Vagina (tissue), 2 donors: ENCODE results near the gene NT5C2. TPM values are rescaled to one million over a fixed set of nuclear protein-coding genes. Genes with fewer than 3 reads are reported as not detected.
"Not testable (repeated sequence)": the region's sequence is repeated elsewhere in the genome, so short reads cannot be mapped to it uniquely, and the experiment has no call there.

ENCODE experiments used
- DNase-seq, 2 donors: peaks; one replicate each; pipeline ENCODE4 v3.0.0-alpha.2; 2017; ENCODE audit errors: extremely low spot score in 2 of 2
- H3K27ac ChIP-seq: fragments of 200-600 bp; sonication (generic); one replicate; pipeline ENCODE4 v1.5.1; 2019
- H3K27me3 ChIP-seq: fragments of 200-600 bp; sonication (generic); one replicate; pipeline ENCODE4 v1.5.1; 2019
- H3K36me3 ChIP-seq, 2 donors: fragments of 200-600 bp; sonication (generic); one replicate each; pipeline ENCODE4 v1.5.1; 2017 to 2019
- H3K4me1 ChIP-seq: fragments of 200-600 bp; sonication (generic); one replicate; pipeline ENCODE4 v1.5.1; 2019
- H3K4me3 ChIP-seq, 2 donors: fragments of 200-600 bp; sonication (generic); 1 replicate in 1 of 2; 2 replicates in 1 of 2; pipeline ENCODE4 v1.5.1; 2016 to 2019
- H3K9me3 ChIP-seq: fragments of 200-600 bp; sonication (generic); one replicate; pipeline ENCODE4 v1.5.1; 2019
- POLR2A ChIP-seq, 2 donors: fragments of 450-650 bp; IDR thresholded peaks; one replicate each; pipeline ENCODE4 v1.6.1; 2017; ENCODE audit warnings: antibody characterized with exemption in 2 of 2, mild to moderate bottlenecking in 2 of 2, moderate library complexity in 2 of 2
- POLR2AphosphoS5 ChIP-seq, 2 donors: sonication (generic); formaldehyde crosslinking; IDR thresholded peaks; one replicate each; pipeline ENCODE4 v1.9.0; 2017; ENCODE audit warnings: antibody characterized with exemption in 2 of 2, mild to moderate bottlenecking in 2 of 2, low read depth in 1 of 2; ENCODE audit not compliant: insufficient read depth in 1 of 2
- intact Hi-C: fragments of 100-400 bp; cut with DNase I; formaldehyde crosslinking; loops from one replicate; pipeline ENCODE4 v1.15.1; 2023
- total RNA-seq: library from RNA; depleted of rRNA; stranded (reverse); fragments of >200 nt; gene quantifications from one replicate; pipeline ENCODE4 v1.2.3, GENCODE V29; 2016
- TF ChIP-seq, protein P1 (sequence below), 3 experiments: fragments of 450-650 bp in 2 of 3; fragments of 200-600 bp in 1 of 3; sonication (generic) in 1 of 3; IDR thresholded peaks; one replicate each; pipeline ENCODE4 v1.5.1; 2017 to 2019; ENCODE audit warnings: antibody characterized with exemption in 3 of 3, mild to moderate bottlenecking in 2 of 3, moderate library complexity in 2 of 3

NT5C2 gene
- total RNA-seq, 1 donor from 2014 or later = 71.2 TPM

DNA sequence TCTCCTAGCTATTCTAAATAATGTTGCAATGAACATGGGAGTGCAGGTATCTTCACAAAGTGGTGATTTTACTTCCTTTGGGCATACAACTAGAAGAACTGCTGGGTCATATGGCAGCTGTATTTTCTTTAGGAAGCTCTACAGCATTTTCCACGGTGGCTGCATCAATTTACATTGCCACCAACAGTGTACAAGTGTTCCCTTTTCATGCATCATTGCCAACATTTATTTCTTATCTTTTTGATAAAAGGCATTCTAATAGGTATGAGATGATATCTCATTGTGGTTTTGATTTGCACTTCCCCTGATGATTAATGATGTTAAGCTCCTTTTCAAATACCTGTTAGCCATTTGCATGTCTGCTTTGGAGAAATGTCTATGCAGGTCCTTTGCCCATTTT is 52.6 kb downstream of the NT5C2 start:
- no peaks in the 10 kb centered on the region for H3K27me3 ChIP-seq
- H3K27ac ChIP-seq = no peak overlapping the region
- H3K4me1 ChIP-seq = peaks cover 27% of the 10 kb centered on the region
- no peaks in the 10 kb centered on the region for H3K9me3 ChIP-seq
- H3K4me3 ChIP-seq = no peak overlapping the region
- intact Hi-C loops = no loop called here
- DNase-seq = no peak
- H3K36me3 ChIP-seq = peaks cover 0 to 20% of the 10 kb centered on the region in 2 donors
- no peak for TF ChIP-seq POLR2A (IDR thresholded peaks at IDR 0.05)
- TF ChIP-seq, protein P1, sequence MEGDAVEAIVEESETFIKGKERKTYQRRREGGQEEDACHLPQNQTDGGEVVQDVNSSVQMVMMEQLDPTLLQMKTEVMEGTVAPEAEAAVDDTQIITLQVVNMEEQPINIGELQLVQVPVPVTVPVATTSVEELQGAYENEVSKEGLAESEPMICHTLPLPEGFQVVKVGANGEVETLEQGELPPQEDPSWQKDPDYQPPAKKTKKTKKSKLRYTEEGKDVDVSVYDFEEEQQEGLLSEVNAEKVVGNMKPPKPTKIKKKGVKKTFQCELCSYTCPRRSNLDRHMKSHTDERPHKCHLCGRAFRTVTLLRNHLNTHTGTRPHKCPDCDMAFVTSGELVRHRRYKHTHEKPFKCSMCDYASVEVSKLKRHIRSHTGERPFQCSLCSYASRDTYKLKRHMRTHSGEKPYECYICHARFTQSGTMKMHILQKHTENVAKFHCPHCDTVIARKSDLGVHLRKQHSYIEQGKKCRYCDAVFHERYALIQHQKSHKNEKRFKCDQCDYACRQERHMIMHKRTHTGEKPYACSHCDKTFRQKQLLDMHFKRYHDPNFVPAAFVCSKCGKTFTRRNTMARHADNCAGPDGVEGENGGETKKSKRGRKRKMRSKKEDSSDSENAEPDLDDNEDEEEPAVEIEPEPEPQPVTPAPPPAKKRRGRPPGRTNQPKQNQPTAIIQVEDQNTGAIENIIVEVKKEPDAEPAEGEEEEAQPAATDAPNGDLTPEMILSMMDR (IDR thresholded peaks at IDR 0.05) = no peak
- TF ChIP-seq POLR2AphosphoS5 (IDR thresholded peaks at IDR 0.05; ENCODE audit: insufficient read depth in 1 of 2, low read depth in 1 of 2) = no peak

DNA sequence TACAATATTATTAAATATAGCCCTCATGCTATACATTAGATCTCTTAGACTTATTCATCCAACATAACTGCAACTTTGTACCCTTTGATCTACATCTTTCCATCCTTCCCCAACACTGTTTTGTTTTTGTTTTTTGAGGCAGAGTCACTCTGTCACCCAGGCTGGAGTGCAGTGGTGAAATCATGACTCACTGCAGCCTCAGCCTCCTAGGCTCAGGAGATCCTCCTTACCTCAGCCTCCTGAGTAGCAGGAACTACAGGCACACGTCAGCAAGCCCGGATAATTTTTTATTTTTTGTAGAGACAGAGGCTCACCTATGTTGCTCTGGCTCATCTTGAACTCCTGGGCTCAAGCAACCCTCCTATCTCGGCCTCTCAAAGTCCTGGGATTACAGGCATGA is 53.3 kb downstream of the NT5C2 start:
- no peak for DNase-seq
- H3K27ac ChIP-seq = no peak overlapping the region
- peaks cover 0 to 20% of the 10 kb centered on the region in 2 donors for H3K36me3 ChIP-seq

DNA sequence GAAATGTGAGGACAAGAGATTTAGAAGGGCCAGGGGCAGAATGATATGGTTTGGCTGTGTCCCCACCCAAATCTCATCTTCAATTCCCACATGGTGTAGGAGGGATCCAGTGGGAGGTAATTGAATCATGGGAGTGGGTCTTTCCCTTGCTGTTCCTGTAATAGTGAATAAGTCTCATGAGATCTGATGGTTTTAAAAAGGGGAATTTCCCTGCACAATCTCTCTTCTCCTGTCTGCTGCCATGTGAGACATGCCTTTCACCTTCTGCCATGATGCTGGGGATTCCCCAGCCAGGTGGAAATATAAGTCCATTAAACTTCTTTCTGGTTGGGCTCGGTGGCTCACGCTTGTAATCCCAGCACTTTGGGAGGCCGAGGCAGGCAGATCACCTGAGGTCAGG is 57.9 kb downstream of the NT5C2 start:
- intact Hi-C loops, H3K4me3 ChIP-seq, H3K27ac ChIP-seq, H3K9me3 ChIP-seq, H3K4me1 ChIP-seq, DNase-seq, H3K27me3 ChIP-seq: not testable (repeated sequence)
- H3K36me3 ChIP-seq = peaks cover 0 to 19% of the 10 kb centered on the region in 2 donors

More for the DNA sequence above, 53.3 kb downstream of the NT5C2 start:
- Histone ChIP-seq H3K4me1 (peaks cover 21% of the 10 kb centered on the region), H3K27me3 (no peaks in the 10 kb centered on the region), H3K9me3 (no peaks in the 10 kb centered on the region), H3K4me3 (no peak overlapping the region)
- TF ChIP-seq POLR2A (IDR thresholded peaks at IDR 0.05) (no peak), POLR2AphosphoS5 (IDR thresholded peaks at IDR 0.05; ENCODE audit: insufficient read depth in 1 of 2, low read depth in 1 of 2) (no peak)
- TF ChIP-seq, protein P1 (IDR thresholded peaks at IDR 0.05) = no peak
- intact Hi-C loops = no loop called here

DNA sequence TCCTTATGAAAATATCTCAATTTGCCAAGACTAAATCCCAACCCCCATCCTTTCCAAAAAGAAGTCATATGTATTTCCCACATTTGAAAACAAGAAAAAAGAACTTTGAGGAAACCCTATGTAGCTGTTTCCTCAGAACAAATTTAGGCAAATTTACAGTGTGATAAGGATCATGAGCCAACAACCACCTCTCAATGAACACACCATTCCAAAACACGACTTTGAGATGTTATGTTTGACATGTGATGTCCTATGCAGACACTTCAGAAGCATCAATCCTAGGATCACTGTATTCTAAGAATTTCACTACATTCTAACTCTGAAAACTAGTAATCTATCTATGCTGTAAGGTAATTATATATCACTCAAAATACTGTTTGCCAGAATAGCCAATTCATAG is 62.2 kb downstream of the NT5C2 start:
- TF ChIP-seq, protein P1 (IDR thresholded peaks at IDR 0.05) = no peak
- TF ChIP-seq POLR2AphosphoS5 (IDR thresholded peaks at IDR 0.05; ENCODE audit: insufficient read depth in 1 of 2, low read depth in 1 of 2) (no peak), POLR2A (IDR thresholded peaks at IDR 0.05) (no peak)
- intact Hi-C loops = no loop called here
- H3K36me3 ChIP-seq = peaks cover 0 to 10% of the 10 kb centered on the region in 2 donors

DNA sequence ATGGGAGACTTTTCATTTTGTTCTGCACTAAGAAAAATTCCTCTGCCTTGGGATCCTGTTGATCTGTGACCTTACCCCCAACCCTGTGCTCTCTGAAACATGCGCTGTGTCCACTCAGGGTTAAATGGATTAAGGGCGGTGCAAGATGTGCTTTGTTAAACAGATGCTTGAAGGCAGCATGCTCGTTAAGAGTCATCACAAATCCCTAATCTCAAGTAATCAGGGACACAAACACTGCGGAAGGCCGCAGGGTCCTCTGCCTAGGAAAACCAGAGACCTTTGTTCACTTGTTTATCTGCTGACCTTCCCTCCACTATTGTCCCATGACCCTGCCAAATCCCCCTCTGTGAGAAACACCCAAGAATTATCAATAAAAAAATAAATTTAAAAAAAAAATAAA is 62.9 kb downstream of the NT5C2 start:
- peaks cover 16% of the 10 kb centered on the region for H3K4me1 ChIP-seq
- DNase-seq, H3K9me3 ChIP-seq, H3K36me3 ChIP-seq, H3K27ac ChIP-seq, H3K27me3 ChIP-seq, intact Hi-C loops, H3K4me3 ChIP-seq: not testable (repeated sequence)

More for the DNA sequence above, 62.2 kb downstream of the NT5C2 start:
- no peaks in the 10 kb centered on the region for H3K9me3 ChIP-seq
- no peak for DNase-seq
- H3K27me3 ChIP-seq = no peaks in the 10 kb centered on the region
- H3K4me3 ChIP-seq = no peak overlapping the region
- peaks cover 9% of the 10 kb centered on the region for H3K4me1 ChIP-seq
- no peak overlapping the region for H3K27ac ChIP-seq

DNA sequence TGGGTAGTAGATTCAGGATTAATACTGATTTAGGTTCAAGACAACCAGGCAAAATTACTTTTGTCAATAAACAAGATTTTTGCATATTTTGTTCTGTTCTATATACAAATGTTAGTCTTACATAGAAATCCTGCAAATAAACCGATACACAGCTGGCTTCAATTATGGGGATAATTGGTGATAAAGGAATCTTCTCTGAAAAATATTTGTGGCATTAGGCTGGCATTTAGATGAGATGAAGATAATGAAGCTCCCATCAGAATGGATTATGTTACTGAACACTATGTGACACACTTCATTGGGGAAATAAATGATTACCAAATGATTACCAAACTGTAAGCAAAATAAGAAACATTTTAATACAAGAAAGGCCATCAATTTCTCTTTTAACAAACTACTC is 65.8 kb downstream of the NT5C2 start:
- Histone ChIP-seq H3K4me3 (no peak overlapping the region), H3K27me3 (no peaks in the 10 kb centered on the region), H3K36me3 (no peaks in the 10 kb centered on the region), H3K4me1 (peaks cover 38% of the 10 kb centered on the region), H3K27ac (no peak overlapping the region), H3K9me3 (no peaks in the 10 kb centered on the region)
- intact Hi-C loops = no loop called here
- DNase-seq = no peak
- TF ChIP-seq POLR2A (IDR thresholded peaks at IDR 0.05) (no peak), POLR2AphosphoS5 (IDR thresholded peaks at IDR 0.05; ENCODE audit: insufficient read depth in 1 of 2, low read depth in 1 of 2) (no peak)
- TF ChIP-seq, protein P1 (IDR thresholded peaks at IDR 0.05) = no peak
